ENCODE measurements around the gene PPP1R12B. TPM values are rescaled to one million over a fixed set of nuclear protein-coding genes. Genes with fewer than 3 reads are reported as not detected.
"Not testable (repeated sequence)": the region's sequence is repeated elsewhere in the genome, so short reads cannot be mapped to it uniquely, and the experiment has no call there.

The PPP1R12B gene
- polyA plus RNA-seq, 3 donors: 13.3 to 23.1 (median 20.4) TPM

DNA sequence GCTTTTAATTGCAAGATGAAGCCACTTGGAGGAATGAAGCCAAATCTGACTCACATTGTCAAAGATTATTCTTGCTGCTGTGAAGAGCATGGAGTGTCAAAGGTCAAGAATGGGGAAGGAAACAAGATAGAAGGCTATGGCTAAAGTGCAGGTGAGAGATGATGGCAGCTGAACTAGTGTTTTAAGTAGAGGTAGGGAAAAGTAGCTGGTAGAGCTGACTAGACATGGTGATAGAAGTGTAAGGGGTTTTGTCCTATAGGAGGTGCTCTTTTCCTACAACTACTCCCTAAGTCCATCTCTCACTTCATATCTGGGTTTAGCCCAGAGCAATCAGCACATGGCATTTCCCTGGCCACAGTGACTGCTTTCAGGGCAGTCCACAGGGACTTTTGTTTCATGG lies 18.6 kb upstream of the PPP1R12B start:
- DNase-seq: no peak

- no peak for DNase-seq
Observed at GRCh38 chr1:202333861-202334260, 14.6 kb upstream of the PPP1R12B start.

DNA sequence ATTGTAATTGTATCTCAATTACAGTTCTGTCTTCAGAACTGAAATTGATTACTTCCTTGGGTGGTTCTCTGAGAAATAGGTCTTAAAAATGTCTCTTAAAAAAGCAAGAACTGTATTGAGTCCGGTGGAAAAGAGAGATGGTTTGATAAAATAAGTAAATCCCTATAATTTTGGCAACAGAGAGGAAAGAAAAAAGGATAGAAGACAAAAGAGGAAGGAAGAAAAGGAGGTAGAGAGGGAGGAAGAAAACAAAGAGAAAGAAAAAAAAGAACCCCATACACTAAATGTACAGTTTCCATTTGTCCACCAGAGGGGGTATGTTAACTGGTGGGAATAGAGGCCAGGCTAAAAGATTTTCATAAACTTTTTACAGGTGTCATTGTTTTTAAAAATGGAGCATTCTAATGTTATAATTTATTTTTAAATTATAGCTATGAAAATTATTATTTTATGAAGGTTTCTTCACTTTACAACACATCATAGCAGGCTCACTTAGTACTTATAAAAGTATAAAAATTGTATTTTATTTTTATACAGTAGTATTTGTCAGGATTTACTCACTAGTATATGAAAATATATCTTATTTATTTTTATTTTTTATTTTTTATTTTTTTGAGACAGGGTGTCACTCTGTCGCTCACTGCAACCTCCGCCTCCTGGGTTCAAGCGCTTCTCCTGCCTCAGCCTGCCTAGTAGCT lies 4.7 kb upstream of the PPP1R12B start:
- no peak for DNase-seq

GRCh38 chr1:202348005-202348508 lies 442 bp upstream of the PPP1R12B start:
- no peak for DNase-seq

GRCh38 chr1:202349206-202349928 lies 868 bp downstream of the PPP1R12B start:
- DNase-seq: peak; percentile 56

DNA sequence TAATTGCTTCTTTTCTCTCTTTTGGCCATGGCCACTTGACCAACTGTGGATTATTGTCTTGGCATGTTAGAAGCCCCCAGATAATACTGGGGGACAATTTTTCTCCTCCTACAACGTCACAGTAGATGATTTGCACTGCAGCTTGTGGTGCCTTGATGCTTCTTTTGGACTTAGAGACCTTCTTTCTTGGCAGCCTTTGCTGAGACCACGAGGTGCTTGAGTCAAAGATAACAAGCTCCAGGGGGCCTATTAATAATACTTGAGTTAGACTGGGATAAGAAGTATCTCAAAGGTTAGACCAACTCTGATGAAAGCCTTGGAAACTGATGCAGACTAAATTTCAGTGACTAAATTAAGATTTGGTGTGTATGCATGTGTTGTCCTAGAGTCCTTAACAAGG lies 3.2 kb downstream of the PPP1R12B start:
- DNase-seq: no peak

DNA sequence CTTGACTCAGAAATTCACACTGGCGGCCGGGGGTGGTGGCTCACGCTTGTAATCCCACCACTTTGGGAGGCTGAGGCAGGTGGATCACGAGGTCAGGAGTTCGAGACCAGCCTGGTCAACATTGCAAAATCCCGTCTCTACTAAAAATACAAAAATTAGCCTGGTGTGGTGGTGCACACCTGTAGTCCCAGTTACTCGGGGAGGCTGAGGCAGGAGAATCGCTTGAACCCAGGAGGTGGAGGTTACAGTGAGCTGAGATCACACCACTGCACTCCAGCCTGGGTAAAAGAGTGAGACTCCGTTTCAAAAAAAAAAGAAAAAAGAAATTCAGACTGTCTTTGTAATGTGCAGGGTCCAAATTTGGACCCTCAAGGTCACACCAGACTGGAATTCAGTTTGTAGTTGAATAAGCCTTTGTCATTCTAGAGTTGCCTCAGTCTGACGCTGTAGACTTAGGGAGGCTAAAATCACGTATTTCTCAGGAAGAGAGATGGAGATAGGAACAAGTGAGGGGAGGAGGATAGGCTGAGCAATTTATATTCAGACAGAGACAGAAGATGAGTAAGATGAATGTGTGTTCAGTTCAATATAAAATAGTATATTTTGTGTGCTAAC lies 4.2 kb downstream of the PPP1R12B start:
- DNase-seq: not testable (repeated sequence)

- DNase-seq: no peak
Observed at GRCh38 chr1:202355944-202356553, 7.5 kb downstream of the PPP1R12B start.

DNA sequence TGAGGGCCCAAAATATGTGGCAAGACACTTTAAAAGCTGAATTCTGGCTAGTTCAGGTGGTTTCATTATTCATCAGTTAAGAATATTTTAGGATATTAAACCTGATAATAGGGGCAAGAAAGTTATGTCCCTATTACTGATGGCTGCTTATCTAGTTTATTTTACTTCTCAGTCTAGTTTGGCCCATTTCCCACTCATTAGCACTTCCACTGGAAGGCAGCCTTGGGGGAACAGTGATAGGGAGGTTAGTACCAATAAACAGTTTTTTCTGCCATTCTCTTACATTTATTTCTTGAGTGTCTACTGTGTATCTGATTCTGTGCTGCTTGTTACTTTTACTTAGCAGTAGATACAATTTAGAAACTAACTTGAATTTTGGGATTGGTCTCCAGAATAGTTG lies 9.0 kb downstream of the PPP1R12B start:
- DNase-seq: no peak

DNA sequence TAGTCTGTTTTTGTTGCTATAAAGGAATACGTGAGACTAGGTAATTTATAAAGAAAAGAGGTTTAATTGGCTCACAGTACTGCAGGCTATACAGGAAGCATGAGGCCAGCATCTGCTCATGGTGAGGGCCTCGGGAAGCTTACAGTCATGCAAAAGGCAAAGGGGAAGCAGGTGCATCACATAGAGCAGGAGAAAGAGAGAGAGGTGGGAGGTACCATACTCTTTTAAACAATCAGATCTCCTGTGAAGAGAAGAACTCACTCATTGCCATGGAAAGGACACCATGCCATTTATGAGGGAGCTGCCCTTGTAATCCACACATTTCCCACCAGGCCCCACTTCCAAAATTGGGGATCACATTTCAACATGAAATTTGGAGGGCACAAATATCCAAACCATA lies 12.7 kb downstream of the PPP1R12B start:
- DNase-seq: no peak

- no peak for DNase-seq
Observed at GRCh38 chr1:202361701-202362100, 13.2 kb downstream of the PPP1R12B start.

- no peak for DNase-seq
Observed at GRCh38 chr1:202362212-202362611, 13.7 kb downstream of the PPP1R12B start.

- DNase-seq: no peak
Observed at GRCh38 chr1:202365092-202365815, 16.8 kb downstream of the PPP1R12B start.

DNA sequence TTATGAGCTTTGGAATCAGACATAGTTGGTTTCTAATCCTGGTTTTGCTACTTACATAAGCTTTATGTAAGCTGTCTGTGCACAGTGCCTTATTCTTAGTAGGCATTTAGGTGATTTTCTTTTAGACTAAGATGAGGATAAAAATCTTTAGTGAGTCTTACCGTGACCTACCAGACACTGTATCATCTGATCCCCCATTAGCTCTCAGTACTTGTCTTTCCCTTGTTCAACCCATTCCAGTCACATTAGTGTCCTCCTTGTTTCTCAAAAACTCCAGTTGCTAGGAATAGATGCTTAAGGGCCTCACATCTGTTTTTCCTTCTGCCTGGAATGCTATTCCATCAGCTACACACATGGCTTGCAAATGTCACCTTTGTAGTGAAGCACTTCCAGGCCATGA lies 18.8 kb downstream of the PPP1R12B start:
- no peak for DNase-seq

DNA sequence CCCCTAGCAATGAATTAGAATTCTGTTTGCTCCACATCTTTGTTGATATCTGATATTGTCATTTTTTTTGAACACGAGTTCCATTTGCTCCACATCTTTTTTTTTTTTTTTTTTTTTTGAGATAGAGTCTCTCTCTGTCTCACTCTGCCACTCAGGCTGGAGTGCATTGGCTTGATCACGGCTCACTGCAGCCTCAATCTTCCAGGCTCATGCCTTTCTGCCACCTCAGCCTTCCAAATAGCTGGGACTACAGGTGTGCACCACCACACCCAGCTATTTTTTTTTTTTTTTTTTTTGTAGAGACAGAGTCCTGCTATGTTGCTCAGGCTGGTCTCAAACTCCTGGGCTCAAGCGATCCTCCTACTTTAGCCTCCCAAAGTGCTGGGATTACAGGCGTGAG lies 22.4 kb downstream of the PPP1R12B start:
- not testable (repeated sequence) for DNase-seq

DNA sequence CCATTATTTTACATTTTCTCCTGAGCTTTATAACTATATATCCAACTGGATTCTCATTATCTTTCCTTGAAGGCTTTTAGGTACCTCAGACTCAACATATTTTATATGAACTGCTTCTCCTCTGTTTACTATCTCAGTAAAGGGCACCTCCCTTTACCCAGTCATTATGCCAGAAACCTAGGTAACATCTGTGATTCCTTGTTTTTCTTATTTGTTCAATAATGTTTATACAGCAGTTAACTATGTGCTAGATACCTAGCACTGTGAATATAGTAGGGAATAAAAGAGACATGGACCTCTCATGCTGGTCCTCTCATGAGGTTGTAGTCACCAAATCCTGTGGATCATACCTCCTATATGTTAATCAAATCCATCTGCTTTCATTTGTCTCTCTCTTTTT lies 25.6 kb downstream of the PPP1R12B start:
- no peak for DNase-seq

GRCh38 chr1:202375175-202375574 lies 26.7 kb downstream of the PPP1R12B start:
- not testable (repeated sequence) for DNase-seq

- DNase-seq: no peak
Observed at GRCh38 chr1:202376247-202376646, 27.7 kb downstream of the PPP1R12B start.

DNA sequence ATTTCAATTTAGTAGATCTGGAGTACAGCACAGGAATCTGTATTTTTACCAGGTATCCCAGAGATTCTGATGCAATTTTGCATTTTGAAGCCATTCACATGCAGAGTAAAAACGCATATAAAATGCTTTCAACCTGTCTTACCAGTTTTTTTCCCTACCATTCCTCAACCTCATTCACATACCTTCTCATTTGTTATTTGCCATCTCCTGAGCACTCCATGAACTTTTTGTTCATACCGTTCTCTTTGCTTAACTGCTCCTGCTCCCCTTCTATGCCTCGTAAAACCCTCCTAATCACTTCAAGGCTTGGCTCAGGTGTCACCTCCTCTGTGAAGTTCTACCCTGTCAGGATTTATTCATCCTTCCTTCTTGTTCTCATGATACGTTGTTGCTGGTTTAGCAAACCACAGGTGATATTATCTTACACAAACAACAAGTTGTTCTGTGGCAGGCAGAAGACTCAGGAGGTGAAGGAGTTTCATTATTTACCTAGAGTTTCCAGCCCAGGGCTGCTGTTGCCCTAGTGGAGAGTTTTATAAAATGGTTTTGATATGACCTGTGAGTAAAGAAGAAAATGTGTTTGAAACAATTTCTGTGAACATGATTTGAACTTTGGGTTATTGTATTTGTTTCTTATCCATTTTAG lies 31.5 kb downstream of the PPP1R12B start:
- DNase-seq: peak; percentile 12

GRCh38 chr1:202380535-202380934 lies 32.0 kb downstream of the PPP1R12B start:
- DNase-seq: not testable (repeated sequence)

DNA sequence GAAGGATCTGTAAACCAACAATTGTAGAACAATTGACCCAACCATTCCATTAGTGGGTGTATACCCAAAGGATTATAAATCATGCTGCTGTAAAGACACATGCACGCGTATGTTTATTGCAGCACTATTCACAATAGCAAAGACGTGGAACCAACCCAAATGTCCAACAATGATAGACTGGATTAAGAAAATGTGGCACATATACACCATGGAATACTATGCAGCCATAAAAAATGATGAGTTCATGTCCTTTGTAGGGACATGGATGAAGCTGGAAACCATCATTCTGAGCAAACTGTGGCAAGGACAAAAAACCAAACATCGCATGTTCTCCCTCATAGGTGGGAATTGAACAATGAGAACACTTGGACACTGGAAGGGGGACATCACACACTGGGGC lies 33.4 kb downstream of the PPP1R12B start:
- not testable (repeated sequence) for DNase-seq
